ENCODE results near the gene PAWR. TPM values are rescaled to one million over a fixed set of nuclear protein-coding genes. Genes with fewer than 3 reads are reported as not detected.
"Not testable (repeated sequence)": the region's sequence is repeated elsewhere in the genome, so short reads cannot be mapped to it uniquely, and the experiment has no call there.

PAWR gene
- total and polyA plus RNA-seq, 4 experiments from 2014 or later, result 0.87 to 4.7 (median 2.2) TPM

- DNase-seq; H3K9me3 Mint-ChIP-seq; H3K36me3 ChIP-seq (ENCODE audit: insufficient read depth, low read length); intact Hi-C loops (cut with micrococcal nuclease); H3K4me3 ChIP-seq (ENCODE audit: low read length in 2 of 2); H3K27ac Mint-ChIP-seq; H3K9me3 ChIP-seq (ENCODE audit: control insufficient read depth in 1 of 2, low read length in 2 of 2); H3K27me3 ChIP-seq (ENCODE audit: insufficient read depth, low read length); H3K4me1 ChIP-seq (ENCODE audit: insufficient read depth, low read length); H3K4me1 Mint-ChIP-seq; H3K27ac ChIP-seq (ENCODE audit: low read depth, low read length); CTCF ChIA-PET (ENCODE audit: partially characterized antibody); POLR2A ChIA-PET (ENCODE audit: partially characterized antibody); H3K27me3 Mint-ChIP-seq; H3K4me3 Mint-ChIP-seq; H3K36me3 Mint-ChIP-seq: not testable (repeated sequence)
Observed at GRCh38 chr12:79646843-79647242, 43.9 kb downstream of the PAWR start.

- no peaks in the 10 kb centered on the region for H3K36me3 Mint-ChIP-seq
- H3K4me1 Mint-ChIP-seq, result no peaks in the 10 kb centered on the region
- no peak for DNase-seq
- ChIA-PET POLR2A (ENCODE audit: partially characterized antibody) (no interaction called here), CTCF (ENCODE audit: partially characterized antibody) (no interaction called here)
- no peak overlapping the region for H3K27ac ChIP-seq (ENCODE audit: low read depth, low read length)
- H3K4me3 Mint-ChIP-seq, result no peak overlapping the region
- H3K27me3 Mint-ChIP-seq, result peaks cover 1% of the 10 kb centered on the region in 2 donors
- H3K36me3 ChIP-seq (ENCODE audit: insufficient read depth, low read length), result no peaks in the 10 kb centered on the region
- no peak overlapping the region for H3K27ac Mint-ChIP-seq
- no peaks in the 10 kb centered on the region for H3K4me1 ChIP-seq (ENCODE audit: insufficient read depth, low read length)
- no peak overlapping the region for H3K4me3 ChIP-seq (ENCODE audit: low read length in 2 of 2)
- H3K9me3 ChIP-seq (ENCODE audit: control insufficient read depth in 1 of 2, low read length in 2 of 2), result no peaks in the 10 kb centered on the region
- no peaks in the 10 kb centered on the region for H3K27me3 ChIP-seq (ENCODE audit: insufficient read depth, low read length)
- intact Hi-C loops (cut with micrococcal nuclease), result no loop called here
- peaks cover 0 to under 1% (median 0%) of the 10 kb centered on the region in 8 donors for H3K9me3 Mint-ChIP-seq
Observed at GRCh38 chr12:79645235-79645630, 45.5 kb downstream of the PAWR start.

GRCh38 chr12:79644274-79645234 is 46.2 kb downstream of the PAWR start:
- H3K27me3 Mint-ChIP-seq, result peaks cover 1% of the 10 kb centered on the region in 2 donors
- no peaks in the 10 kb centered on the region for H3K4me1 Mint-ChIP-seq
- H3K36me3 Mint-ChIP-seq, result no peaks in the 10 kb centered on the region
- no peaks in the 10 kb centered on the region for H3K36me3 ChIP-seq (ENCODE audit: insufficient read depth, low read length)
- ChIA-PET POLR2A (ENCODE audit: partially characterized antibody) (no interaction called here), CTCF (ENCODE audit: partially characterized antibody) (no interaction called here)
- no peak overlapping the region for H3K4me3 Mint-ChIP-seq
- no peak overlapping the region for H3K27ac Mint-ChIP-seq
- H3K27ac ChIP-seq (ENCODE audit: low read depth, low read length), result no peak overlapping the region
- H3K9me3 Mint-ChIP-seq, result peaks cover 0 to 3% (median 0%) of the 10 kb centered on the region in 8 donors
- no peaks in the 10 kb centered on the region for H3K9me3 ChIP-seq (ENCODE audit: control insufficient read depth in 1 of 2, low read length in 2 of 2)
- no peak for DNase-seq
- no peaks in the 10 kb centered on the region for H3K27me3 ChIP-seq (ENCODE audit: insufficient read depth, low read length)
- H3K4me1 ChIP-seq (ENCODE audit: insufficient read depth, low read length), result no peaks in the 10 kb centered on the region
- no peak overlapping the region for H3K4me3 ChIP-seq (ENCODE audit: low read length in 2 of 2)
- intact Hi-C loops (cut with micrococcal nuclease), result no loop called here

GRCh38 chr12:79643821-79644220 is 46.9 kb downstream of the PAWR start:
- POLR2A ChIA-PET (ENCODE audit: partially characterized antibody), result no interaction called here
- Histone ChIP-seq H3K27me3 (ENCODE audit: insufficient read depth, low read length) (no peaks in the 10 kb centered on the region), H3K4me3 (ENCODE audit: low read length in 2 of 2) (no peak overlapping the region), H3K4me1 (ENCODE audit: insufficient read depth, low read length) (no peaks in the 10 kb centered on the region), H3K27ac (ENCODE audit: low read depth, low read length) (no peak overlapping the region), H3K9me3 (ENCODE audit: control insufficient read depth in 1 of 2, low read length in 2 of 2) (no peaks in the 10 kb centered on the region), H3K36me3 (ENCODE audit: insufficient read depth, low read length) (no peaks in the 10 kb centered on the region)
- DNase-seq, result no peak
- Mint-ChIP-seq H3K27me3 (peaks cover 1% of the 10 kb centered on the region in 2 donors), H3K4me3 (no peak overlapping the region), H3K9me3 (peaks cover 0 to 3% (median 0%) of the 10 kb centered on the region in 8 donors), H3K27ac (no peak overlapping the region), H3K36me3 (no peaks in the 10 kb centered on the region), H3K4me1 (no peaks in the 10 kb centered on the region)
- CTCF ChIA-PET (ENCODE audit: partially characterized antibody), result no interaction called here
- intact Hi-C loops (cut with micrococcal nuclease), result no loop called here

GRCh38 chr12:79638490-79638889 is 52.3 kb downstream of the PAWR start:
- Histone ChIP-seq H3K9me3 (ENCODE audit: control insufficient read depth in 1 of 2, low read length in 2 of 2) (no peaks in the 10 kb centered on the region), H3K27ac (ENCODE audit: low read depth, low read length) (no peak overlapping the region), H3K27me3 (ENCODE audit: insufficient read depth, low read length) (no peaks in the 10 kb centered on the region), H3K4me3 (ENCODE audit: low read length in 2 of 2) (no peak overlapping the region), H3K36me3 (ENCODE audit: insufficient read depth, low read length) (no peaks in the 10 kb centered on the region), H3K4me1 (ENCODE audit: insufficient read depth, low read length) (no peaks in the 10 kb centered on the region)
- Mint-ChIP-seq H3K27ac (no peak overlapping the region), H3K4me3 (no peak overlapping the region), H3K36me3 (no peaks in the 10 kb centered on the region), H3K4me1 (no peaks in the 10 kb centered on the region), H3K27me3 (no peaks in the 10 kb centered on the region), H3K9me3 (peaks cover 0 to 3% (median 0%) of the 10 kb centered on the region in 8 donors)
- ChIA-PET CTCF (ENCODE audit: partially characterized antibody) (no interaction called here), POLR2A (ENCODE audit: partially characterized antibody) (no interaction called here)
- intact Hi-C loops (cut with micrococcal nuclease), result no loop called here
- no peak for DNase-seq

- CTCF ChIA-PET (ENCODE audit: partially characterized antibody), result no interaction called here
- no peaks in the 10 kb centered on the region for H3K4me1 Mint-ChIP-seq
Observed at GRCh38 chr12:79637093-79637492, 53.7 kb downstream of the PAWR start.

GRCh38 chr12:79635676-79636075 is 55.1 kb downstream of the PAWR start:
- H3K4me3 Mint-ChIP-seq, result no peak overlapping the region
- Histone ChIP-seq H3K4me1 (ENCODE audit: insufficient read depth, low read length) (no peaks in the 10 kb centered on the region), H3K9me3 (ENCODE audit: control insufficient read depth in 1 of 2, low read length in 2 of 2) (no peaks in the 10 kb centered on the region), H3K27me3 (ENCODE audit: insufficient read depth, low read length) (no peaks in the 10 kb centered on the region), H3K4me3 (ENCODE audit: low read length in 2 of 2) (no peak overlapping the region), H3K27ac (ENCODE audit: low read depth, low read length) (no peak overlapping the region), H3K36me3 (ENCODE audit: insufficient read depth, low read length) (no peaks in the 10 kb centered on the region)
- no peak overlapping the region for H3K27ac Mint-ChIP-seq
- no peaks in the 10 kb centered on the region for H3K27me3 Mint-ChIP-seq
- H3K36me3 Mint-ChIP-seq, result no peaks in the 10 kb centered on the region
- ChIA-PET POLR2A (ENCODE audit: partially characterized antibody) (no interaction called here), CTCF (ENCODE audit: partially characterized antibody) (no interaction called here)
- intact Hi-C loops (cut with micrococcal nuclease), result no loop called here
- no peak for DNase-seq
- H3K9me3 Mint-ChIP-seq, result peaks cover 0 to 3% (median 0%) of the 10 kb centered on the region in 8 donors
- no peaks in the 10 kb centered on the region for H3K4me1 Mint-ChIP-seq

More at GRCh38 chr12:79637093-79637492, 53.7 kb downstream of the PAWR start:
- Histone ChIP-seq H3K9me3 (ENCODE audit: control insufficient read depth in 1 of 2, low read length in 2 of 2) (no peaks in the 10 kb centered on the region), H3K4me1 (ENCODE audit: insufficient read depth, low read length) (no peaks in the 10 kb centered on the region), H3K27ac (ENCODE audit: low read depth, low read length) (no peak overlapping the region), H3K36me3 (ENCODE audit: insufficient read depth, low read length) (no peaks in the 10 kb centered on the region), H3K27me3 (ENCODE audit: insufficient read depth, low read length) (no peaks in the 10 kb centered on the region), H3K4me3 (ENCODE audit: low read length in 2 of 2) (no peak overlapping the region)
- intact Hi-C loops (cut with micrococcal nuclease), result no loop called here
- POLR2A ChIA-PET (ENCODE audit: partially characterized antibody), result no interaction called here
- H3K27me3 Mint-ChIP-seq, result no peaks in the 10 kb centered on the region
- H3K9me3 Mint-ChIP-seq, result peaks cover 0 to 3% (median 0%) of the 10 kb centered on the region in 8 donors
- H3K36me3 Mint-ChIP-seq, result no peaks in the 10 kb centered on the region
- no peak for DNase-seq
- no peak overlapping the region for H3K4me3 Mint-ChIP-seq
- no peak overlapping the region for H3K27ac Mint-ChIP-seq
